Keratinocyte (primary cell): ENCODE results near the gene ZNF280C.

Experiments
- EZH2 ChIP-seq: IDR thresholded peaks from one replicate; pipeline ENCODE4 v1.6.1; 2012; ENCODE audit warnings: inconsistent platforms, mild to moderate bottlenecking, low read length, moderate library complexity
- TF ChIP-seq, protein P1 (sequence below), 3 experiments: IDR thresholded peaks in 1 of 3; conservative IDR thresholded peaks in 1 of 3; optimal IDR thresholded peaks in 1 of 3; 2 replicates in 2 of 3; 3 replicates in 1 of 3; pipeline versions ENCODE3 to v1.5.1; 2011; ENCODE audit warnings: low read length in 3 of 3, mild to moderate bottlenecking in 3 of 3, moderate library complexity in 2 of 3, control low read depth in 1 of 3, inconsistent platforms in 1 of 3; ENCODE audit not compliant: insufficient read depth in 2 of 3; ENCODE audit errors: extremely low read depth in 1 of 3

DNA sequence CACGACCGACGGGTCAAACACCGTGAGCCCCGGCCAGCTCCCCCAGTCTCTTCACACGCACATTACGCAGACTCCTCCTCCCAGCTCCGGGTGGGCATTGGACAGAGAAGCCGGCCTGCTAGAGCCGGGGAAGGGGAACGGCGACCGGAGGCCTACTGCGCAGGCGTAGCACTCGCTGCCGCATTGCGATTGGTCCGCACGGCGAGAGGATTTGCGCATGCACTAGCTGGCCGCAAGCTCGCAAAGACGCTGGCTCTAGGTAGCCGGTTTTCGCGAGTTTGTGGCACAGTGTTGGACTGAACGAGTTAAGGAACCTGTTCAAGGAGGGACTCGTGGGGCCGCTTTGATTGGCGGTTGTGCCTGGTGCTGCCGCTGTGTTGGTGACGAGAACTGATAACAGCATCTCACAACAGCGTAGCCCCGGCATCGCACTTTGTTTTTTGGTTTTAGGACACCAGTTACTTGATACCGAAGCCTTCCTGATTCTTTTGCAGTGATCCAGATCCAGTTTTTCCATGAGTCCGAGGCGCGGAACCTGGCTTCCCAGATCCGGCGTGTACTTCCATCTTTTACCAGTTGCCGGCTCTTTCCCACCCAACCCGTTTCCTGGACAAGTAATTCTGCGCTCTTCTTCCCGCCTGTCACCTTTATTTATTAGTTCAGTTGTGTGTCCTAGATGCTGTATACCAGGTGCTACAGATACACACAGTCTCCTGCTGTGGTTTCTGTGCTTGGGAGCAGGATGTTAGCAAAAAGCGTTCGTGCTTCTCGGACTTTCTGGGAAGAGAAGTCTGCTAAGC lies 102.8 kb downstream of the ZNF280C start, which contains the start of gene AIFM1:
- TF ChIP-seq, protein P1, sequence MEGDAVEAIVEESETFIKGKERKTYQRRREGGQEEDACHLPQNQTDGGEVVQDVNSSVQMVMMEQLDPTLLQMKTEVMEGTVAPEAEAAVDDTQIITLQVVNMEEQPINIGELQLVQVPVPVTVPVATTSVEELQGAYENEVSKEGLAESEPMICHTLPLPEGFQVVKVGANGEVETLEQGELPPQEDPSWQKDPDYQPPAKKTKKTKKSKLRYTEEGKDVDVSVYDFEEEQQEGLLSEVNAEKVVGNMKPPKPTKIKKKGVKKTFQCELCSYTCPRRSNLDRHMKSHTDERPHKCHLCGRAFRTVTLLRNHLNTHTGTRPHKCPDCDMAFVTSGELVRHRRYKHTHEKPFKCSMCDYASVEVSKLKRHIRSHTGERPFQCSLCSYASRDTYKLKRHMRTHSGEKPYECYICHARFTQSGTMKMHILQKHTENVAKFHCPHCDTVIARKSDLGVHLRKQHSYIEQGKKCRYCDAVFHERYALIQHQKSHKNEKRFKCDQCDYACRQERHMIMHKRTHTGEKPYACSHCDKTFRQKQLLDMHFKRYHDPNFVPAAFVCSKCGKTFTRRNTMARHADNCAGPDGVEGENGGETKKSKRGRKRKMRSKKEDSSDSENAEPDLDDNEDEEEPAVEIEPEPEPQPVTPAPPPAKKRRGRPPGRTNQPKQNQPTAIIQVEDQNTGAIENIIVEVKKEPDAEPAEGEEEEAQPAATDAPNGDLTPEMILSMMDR (optimal IDR thresholded peaks at IDR 0.05 in 1 of 3, IDR thresholded peaks at IDR 0.05 in 1 of 3, conservative IDR thresholded peaks at IDR 0.05 in 1 of 3; ENCODE audit: extremely low read depth in 1 of 3, insufficient read depth in 2 of 3, low read length in 3 of 3) = no peak
- no peak for TF ChIP-seq EZH2
